ENCODE measurements around the gene SUSD6. TPM values are rescaled to one million over a fixed set of nuclear protein-coding genes. Genes with fewer than 3 reads are reported as not detected.

Gene SUSD6
- total and polyA plus RNA-seq, 12 donors = 5.9 to 46.3 (median 25.2) TPM

DNA sequence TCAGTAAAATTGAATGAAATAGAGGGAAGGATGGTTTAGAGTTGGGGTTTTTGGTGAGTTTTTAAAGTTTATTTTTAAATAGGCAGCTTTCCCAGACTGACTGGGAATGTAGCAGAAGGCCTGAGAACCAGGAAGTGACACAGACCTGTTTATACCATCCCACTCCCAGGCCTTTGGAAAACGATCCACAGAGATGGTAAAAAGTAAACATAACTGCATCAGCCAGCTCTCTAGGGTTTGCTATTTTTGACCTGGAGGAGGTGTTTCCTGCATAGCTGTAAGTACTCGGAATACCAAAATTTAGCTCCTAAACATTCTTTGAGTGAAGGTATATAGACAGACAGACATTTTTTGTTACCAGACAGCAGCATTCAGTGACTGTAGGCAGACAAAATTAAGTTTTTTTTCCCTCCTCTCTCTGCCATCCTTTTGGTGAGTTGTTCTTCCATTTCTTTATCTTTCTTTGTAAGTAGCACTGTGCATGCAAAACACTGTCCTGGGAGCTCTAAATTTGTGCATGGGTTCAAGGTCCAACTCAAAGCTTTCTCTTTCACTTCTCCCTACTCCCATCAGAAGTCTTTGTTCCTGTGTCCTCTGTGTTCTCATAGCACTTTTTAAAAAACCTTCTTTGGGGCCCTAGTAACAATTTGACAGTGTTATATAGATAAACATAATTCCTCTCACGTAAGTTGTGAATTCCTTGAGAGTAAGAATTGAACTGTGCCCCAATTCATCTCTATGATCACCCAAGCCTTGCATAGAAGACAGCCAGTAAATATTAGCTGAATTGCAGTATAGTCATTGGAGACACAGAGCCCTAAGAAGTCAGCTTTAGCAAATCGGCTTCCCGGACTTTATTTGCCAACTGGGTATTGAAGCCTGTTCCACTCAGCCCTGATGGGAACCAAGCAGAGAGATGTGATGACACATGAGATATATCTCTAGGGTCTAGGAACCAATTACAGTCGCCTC, 37.4 kb downstream of the SUSD6 start:
- H3K36me3 ChIP-seq = peaks cover 0 to 4% (median 0%) of the 10 kb centered on the region in 9 donors
- peak in 7 of 8 donors; percentile 33 to 60 (median 51) for ATAC-seq
- 8 to 15% methylated on average over 6 of the region's 6 CpGs for WGBS, 2 donors
- H3K27ac ChIP-seq = peak overlapping the region; percentile 37 to 91 (median 78)
- TF ChIP-seq, protein P1, sequence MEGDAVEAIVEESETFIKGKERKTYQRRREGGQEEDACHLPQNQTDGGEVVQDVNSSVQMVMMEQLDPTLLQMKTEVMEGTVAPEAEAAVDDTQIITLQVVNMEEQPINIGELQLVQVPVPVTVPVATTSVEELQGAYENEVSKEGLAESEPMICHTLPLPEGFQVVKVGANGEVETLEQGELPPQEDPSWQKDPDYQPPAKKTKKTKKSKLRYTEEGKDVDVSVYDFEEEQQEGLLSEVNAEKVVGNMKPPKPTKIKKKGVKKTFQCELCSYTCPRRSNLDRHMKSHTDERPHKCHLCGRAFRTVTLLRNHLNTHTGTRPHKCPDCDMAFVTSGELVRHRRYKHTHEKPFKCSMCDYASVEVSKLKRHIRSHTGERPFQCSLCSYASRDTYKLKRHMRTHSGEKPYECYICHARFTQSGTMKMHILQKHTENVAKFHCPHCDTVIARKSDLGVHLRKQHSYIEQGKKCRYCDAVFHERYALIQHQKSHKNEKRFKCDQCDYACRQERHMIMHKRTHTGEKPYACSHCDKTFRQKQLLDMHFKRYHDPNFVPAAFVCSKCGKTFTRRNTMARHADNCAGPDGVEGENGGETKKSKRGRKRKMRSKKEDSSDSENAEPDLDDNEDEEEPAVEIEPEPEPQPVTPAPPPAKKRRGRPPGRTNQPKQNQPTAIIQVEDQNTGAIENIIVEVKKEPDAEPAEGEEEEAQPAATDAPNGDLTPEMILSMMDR (IDR thresholded peaks at IDR 0.05) = no peak
- intact Hi-C loops (cut with DNase I) = loop anchor here in 2 of 10 donors (5.0 kb wide), 1 partner anchor 36 kb away; the partner anchor contains the start of gene SUSD6 (in 2 of the 2)
- H3K9me3 ChIP-seq = no peaks in the 10 kb centered on the region
- peak overlapping the region in 5 of 10 donors; percentile 0 to 26 (median 10) for H3K4me3 ChIP-seq
- H3K4me1 ChIP-seq = peaks cover 36 to 100% (median 84%) of the 10 kb centered on the region in 9 donors
- H3K27me3 ChIP-seq = no peaks in the 10 kb centered on the region
- DNase-seq = no peak

DNA sequence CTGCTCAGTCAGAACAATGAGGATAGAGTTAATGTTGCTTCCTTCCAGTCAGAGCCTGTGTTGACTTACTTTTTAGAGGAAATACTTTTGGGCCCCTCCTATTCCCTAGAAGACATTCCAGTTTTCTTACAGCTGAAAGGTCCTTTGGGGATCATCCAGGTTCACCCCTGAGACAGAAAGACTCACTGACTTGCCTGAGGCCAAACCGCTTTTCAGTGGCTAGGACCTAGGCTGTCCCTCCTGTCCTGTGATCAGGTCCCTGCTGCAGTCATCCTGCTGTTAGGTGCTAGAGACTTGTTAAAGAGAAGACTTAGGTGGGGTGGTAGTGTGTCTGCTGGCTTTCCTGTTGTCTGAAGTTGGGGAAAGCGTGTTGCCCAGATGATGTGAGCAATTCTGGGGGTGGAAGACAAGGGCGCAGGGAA, 39.6 kb downstream of the SUSD6 start:
- H3K9me3 ChIP-seq = no peaks in the 10 kb centered on the region
- TF ChIP-seq, protein P1 (IDR thresholded peaks at IDR 0.05) = no peak
- H3K27me3 ChIP-seq = no peaks in the 10 kb centered on the region
- peak in 6 of 8 donors; percentile 26 to 42 (median 31) for ATAC-seq
- intact Hi-C loops (cut with DNase I) = loop anchor here in 4 of 10 donors (5.0 kb wide), 3 partner anchors 34 to 66 kb away; partner anchors contain the start of gene SUSD6 (in 2 of the 4)
- 59 to 62% methylated on average over 3 of the region's 3 CpGs for WGBS, 2 donors
- peaks cover 36 to 100% (median 87%) of the 10 kb centered on the region in 9 donors for H3K4me1 ChIP-seq
- H3K36me3 ChIP-seq = peaks cover 0 to under 1% (median 0%) of the 10 kb centered on the region in 9 donors
- H3K27ac ChIP-seq = peak overlapping the region; percentile 18 to 91 (median 78)
- DNase-seq = no peak
- peak overlapping the region in 1 of 10 donors; percentile 3 for H3K4me3 ChIP-seq

DNA sequence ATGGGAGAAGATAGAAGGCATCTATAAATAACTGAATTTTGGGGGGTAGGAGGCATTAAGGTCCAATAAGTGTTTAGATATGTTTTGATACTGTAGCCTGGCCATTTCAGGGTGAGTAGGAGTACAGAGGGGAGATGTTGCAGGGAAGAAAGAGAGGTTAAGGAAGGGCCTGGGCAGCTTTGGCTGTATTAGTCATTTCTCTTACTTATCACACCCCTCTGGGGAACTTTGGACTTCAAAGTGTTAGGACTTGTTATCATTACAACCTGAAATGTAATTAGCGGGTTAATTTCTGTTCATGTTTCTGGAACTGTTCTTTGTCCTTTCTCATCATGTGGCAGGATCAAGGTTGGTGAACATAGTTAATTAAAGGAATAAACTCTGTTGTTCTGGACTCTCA, 40.3 kb downstream of the SUSD6 start:
- Histone ChIP-seq H3K27me3 (no peaks in the 10 kb centered on the region), H3K27ac (peak overlapping the region in 9 of 10 donors; percentile 35 to 91 (median 80)), H3K4me1 (peaks cover 36 to 100% (median 87%) of the 10 kb centered on the region in 9 donors), H3K4me3 (no peak overlapping the region), H3K9me3 (no peaks in the 10 kb centered on the region), H3K36me3 (no peaks in the 10 kb centered on the region)
- TF ChIP-seq, protein P1 (IDR thresholded peaks at IDR 0.05) = no peak
- 41 to 42% methylated on average over 1 of the region's 1 CpG for WGBS, 2 donors
- DNase-seq (no peak), ATAC-seq (peak in 1 of 8 donors; percentile 27)
- intact Hi-C loops (cut with DNase I) = loop anchor here in 4 of 10 donors (5.0 kb wide), 3 partner anchors 34 to 66 kb away; partner anchors contain the start of gene SUSD6 (in 2 of the 4)
